Stimulated activated CD8-positive, alpha-beta memory T cell treated with anti-CD3 and anti-CD28 coated beads, Interleukin-4, amount 100 ng/mL, for 24 hours (primary cell): ENCODE data around the gene TMEM116.
"Not testable (repeated sequence)": the region's sequence is repeated elsewhere in the genome, so short reads cannot be mapped to it uniquely, and the experiment has no call there.

ENCODE experiments used
- DNase-seq: peaks from one replicate; pipeline ENCODE4 v3.0.0-alpha.2; 2020; ENCODE audit warnings: low read depth

TMEM116 gene

GRCh38 chr12:112009596-112009995 lies 3.4 kb downstream of the TMEM116 start:
- DNase-seq, result not testable (repeated sequence)

- DNase-seq, result no peak
Observed at GRCh38 chr12:112008918-112009317, 4.0 kb downstream of the TMEM116 start.

DNA sequence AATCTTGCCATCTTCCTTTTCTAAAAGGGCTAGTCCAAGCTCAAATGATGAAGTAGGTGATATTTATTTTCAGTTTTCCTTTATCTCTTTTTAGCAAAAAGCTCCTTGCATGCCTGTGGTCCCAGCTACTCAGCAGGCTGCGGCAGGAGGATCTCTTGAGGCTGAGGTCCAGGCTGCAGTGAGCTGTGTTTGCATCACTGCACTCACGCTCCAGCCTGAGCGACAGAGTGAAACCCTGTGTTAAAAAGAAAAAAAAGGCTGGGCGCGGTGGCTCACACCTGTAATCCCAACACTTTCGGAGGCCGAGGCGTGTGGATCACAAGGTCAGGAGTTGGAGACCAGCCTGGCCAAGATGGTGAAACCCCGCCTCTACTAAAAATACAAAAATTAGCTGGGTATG lies 5.0 kb downstream of the TMEM116 start:
- DNase-seq, result no peak

GRCh38 chr12:112005419-112006395 lies 7.3 kb downstream of the TMEM116 start:
- DNase-seq, result no peak

DNA sequence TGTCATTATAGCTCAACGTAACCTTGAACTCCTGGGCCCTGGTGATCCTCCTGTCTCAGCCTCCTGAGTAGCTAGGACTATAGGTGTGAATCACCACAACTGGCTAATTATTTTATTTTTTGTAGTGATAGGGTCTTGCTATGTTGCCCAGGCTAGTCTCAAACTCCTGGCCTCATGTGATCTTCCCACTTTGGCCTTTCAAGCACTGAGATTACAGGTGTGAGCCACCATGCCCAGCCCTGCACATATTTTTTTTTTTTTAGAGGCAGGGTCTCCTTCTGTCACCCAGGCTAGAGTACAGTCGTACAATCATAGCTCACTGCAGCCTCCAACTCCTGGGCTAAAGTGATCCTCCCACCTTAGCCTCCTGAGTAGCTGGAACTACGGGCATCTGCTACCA lies 8.9 kb downstream of the TMEM116 start:
- DNase-seq, result no peak

DNA sequence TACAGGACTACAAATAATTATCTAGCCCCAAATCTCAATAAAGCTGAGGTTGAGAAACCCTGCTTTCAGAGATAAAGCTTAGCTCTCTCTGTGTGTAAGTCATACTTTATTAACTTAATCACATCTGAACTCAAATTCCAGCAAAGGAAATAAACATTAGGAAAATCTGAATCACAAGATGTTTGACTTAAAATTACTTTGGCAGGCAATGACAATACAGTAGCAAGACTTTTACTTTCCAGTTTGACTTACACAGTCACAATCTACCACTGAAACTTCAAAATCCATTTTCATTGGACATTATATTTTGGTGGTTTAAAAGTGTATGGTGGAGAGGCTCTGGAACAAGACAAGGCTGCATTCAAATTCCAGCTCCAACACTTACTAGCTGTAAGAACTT lies 11.4 kb downstream of the TMEM116 start:
- DNase-seq, result no peak

GRCh38 chr12:112000820-112001219 lies 12.1 kb downstream of the TMEM116 start:
- no peak for DNase-seq

DNA sequence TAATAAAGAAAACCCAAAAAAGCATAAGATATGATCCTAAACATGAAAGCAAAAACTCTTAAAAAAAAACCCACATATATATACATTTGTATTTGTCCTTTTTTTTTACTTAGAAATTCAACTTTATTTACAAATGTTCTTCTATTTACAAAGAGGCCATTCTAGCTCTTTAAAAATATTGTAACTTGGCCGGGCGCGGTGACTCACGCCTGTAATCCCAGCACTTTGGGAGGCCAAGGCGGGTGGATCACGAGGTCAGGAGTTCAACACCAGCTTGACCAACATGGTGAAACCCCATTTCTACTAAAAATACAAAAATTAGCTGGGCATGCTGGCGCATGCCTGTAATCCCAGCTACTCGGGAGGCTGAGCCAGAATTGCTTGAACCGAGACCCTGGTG lies 13.8 kb downstream of the TMEM116 start:
- not testable (repeated sequence) for DNase-seq

DNA sequence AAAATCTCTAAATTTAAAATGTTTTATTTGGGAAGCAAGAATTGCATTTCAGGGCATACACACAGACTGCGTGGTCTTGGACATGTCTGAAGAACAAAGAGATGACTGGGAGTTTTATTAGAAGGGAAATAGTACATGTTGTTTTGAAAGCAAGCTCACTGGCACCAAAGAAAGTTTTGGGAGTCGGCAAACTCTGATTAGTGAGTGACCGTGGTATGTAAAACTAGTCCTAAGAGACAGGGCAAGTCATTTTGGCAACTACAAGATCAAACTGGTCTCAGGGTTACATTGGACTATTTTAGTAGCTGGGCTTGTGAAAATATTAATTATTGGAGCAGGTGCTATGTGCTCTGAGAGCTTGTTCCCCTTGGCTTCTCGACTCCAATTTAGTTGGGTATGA lies 14.9 kb downstream of the TMEM116 start:
- DNase-seq, result no peak

GRCh38 chr12:111997300-111997699 lies 15.7 kb downstream of the TMEM116 start:
- no peak for DNase-seq

DNA sequence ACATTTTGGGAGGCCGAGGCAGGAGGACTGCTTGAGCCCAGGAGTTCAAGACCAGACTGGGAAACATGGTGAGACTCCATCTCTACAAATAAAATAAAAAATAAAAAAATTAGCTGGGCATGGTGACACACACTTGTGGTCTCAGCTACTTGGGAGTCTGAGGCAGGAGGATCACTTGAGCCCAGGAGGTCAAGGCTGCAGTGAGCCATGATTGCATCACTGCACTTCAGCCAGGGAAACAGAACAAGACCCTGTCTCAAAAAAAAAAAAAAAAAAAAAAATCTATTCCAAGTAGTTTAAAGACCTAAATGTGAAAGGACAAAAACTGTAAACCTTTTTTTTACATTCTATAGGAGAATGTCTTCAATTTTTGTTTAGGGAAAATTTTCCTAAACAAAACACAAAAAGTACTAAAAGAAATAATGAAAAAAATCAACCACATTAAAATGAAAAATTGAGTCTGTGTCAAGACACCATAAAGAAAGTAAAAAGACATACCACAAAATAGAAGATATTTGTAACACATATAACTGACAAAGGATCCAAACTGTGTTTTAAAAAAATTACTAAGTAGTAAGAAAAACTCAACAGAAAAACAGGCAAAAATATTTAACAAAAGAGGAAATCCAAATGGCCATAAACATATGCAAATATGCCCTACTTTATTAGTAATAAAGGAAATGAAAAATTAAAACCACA lies 17.0 kb downstream of the TMEM116 start:
- no peak for DNase-seq

DNA sequence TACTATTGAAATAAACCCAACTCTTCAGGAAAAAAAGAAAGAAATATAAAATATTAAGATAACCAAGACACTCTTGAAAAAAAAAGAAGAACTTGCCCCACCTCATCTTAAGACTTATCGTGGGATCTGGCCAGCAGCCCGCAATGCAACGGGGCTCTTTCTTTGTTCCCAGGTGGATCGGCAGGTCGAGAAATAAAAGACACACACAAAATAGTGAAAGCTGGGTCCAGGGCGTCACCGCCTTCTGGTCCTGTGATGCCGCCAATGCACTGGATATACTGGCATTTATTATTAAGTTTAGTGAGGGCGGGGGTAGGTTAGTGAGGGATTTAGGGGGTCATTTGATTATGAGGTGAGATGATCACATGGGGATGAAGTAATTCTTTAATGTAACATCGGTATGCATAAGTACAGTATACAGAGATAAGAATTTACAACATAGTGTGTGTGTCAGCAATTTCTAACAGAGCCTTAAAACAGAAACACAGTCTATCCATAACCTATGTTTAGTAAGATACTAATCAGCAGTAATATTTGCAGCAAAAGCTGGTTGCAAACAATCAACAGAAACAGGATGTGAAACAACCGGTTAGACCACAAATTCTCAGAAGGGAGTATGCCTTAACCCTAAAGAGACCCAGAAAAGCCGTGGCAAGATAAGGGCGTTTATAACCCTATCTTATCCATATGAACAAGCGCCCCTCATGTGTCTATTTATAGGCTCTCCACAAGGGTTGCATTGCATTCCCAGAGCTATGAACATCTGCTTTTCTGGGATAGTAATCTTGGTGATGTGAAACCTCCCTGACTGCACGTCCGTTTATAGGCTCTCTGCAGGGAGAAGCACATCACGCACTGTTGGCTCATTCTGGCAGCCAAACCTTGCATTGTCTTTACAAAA lies 18.5 kb downstream of the TMEM116 start:
- not testable (repeated sequence) for DNase-seq

GRCh38 chr12:111993292-111994150 lies 19.4 kb downstream of the TMEM116 start:
- DNase-seq, result no peak

GRCh38 chr12:111992464-111992863 lies 20.5 kb downstream of the TMEM116 start:
- no peak for DNase-seq

GRCh38 chr12:111991946-111992345 lies 21.0 kb downstream of the TMEM116 start:
- DNase-seq, result no peak

DNA sequence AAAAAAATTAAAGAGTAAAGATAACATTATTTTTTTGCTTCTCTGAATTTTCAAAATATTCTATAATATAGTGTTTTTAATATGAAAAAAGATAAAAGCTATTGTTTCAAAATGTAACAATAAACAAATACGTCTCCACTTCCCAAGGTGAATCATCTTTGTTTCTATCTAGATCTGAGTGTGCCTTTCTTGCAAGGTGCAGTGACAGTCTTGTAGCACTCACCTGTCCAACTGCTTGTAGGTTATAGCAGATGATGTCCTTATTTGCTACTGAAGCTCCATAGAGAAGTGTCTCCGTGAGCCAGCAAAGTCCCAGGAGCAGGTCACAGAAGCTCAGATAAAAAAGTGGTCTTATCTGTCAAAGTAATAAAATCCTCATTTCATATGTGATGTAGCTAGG lies 21.4 kb downstream of the TMEM116 start:
- no peak for DNase-seq

- DNase-seq, result no peak
Observed at GRCh38 chr12:111984820-111985219, 28.1 kb downstream of the TMEM116 start.

- no peak for DNase-seq
Observed at GRCh38 chr12:111981987-111982386, 31.0 kb downstream of the TMEM116 start.

DNA sequence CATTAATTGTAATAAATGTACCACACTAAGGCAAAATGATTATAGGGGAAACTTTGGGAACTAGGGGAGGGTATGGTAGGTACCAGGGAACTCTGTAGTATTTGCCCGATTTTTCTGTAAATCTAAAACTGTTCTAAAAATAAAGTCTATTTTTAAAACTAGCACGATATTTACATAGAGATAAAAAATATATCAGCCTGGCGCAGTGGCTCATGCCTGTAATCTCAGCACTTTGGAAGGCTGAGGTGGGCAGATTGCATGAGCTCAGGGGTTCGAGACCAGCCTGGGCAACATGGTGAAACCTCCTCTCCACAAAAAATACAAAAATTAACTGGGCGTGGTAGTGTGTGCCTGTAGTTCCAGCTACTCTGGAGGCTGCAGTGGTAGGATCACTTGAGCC lies 32.4 kb downstream of the TMEM116 start:
- no peak for DNase-seq

DNA sequence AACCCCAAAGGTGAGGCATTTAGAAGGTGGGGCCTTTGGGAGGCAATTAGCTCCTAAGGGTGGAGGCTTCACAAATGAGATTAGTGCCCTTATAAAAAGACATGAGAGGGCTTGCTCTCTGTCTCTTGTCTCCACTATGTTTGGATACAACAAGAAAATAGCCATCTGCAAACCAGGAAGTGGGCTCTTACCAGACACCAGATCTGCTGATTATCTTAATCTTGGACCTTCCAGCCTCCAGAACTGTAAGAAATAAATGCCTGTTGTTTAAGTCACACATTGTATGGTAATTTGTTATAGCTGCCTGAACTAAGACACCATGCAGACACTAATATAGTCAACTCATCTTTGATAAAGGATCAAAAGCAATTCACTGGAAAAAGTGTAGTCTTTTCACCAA lies 34.4 kb downstream of the TMEM116 start:
- no peak for DNase-seq

GRCh38 chr12:111976860-111977259 lies 36.1 kb downstream of the TMEM116 start:
- no peak for DNase-seq
